Breast epithelium (tissue), 4 donors: ENCODE results near the gene CHD6. TPM values are rescaled to one million over a fixed set of nuclear protein-coding genes. Genes with fewer than 3 reads are reported as not detected.

ENCODE experiments used
- DNase-seq, 2 donors: peaks; one replicate each; pipeline ENCODE4 v3.0.0-alpha.2; 2019; ENCODE audit warnings: low spot score in 2 of 2
- H3K27ac ChIP-seq, 2 donors: fragments of 200-600 bp; sonication (generic) in 1 of 2; one replicate each; pipeline ENCODE4 v1.5.1; 2016 to 2019; ENCODE audit warnings: mild to moderate bottlenecking in 1 of 2
- H3K27me3 ChIP-seq, 2 donors: fragments of 200-600 bp; sonication (generic) in 1 of 2; one replicate each; pipeline versions ENCODE4 v1.5.1 to v1.6.0; 2017 to 2019; ENCODE audit warnings: control low read depth in 1 of 2, mild to moderate bottlenecking in 1 of 2
- H3K36me3 ChIP-seq: fragments of 200-600 bp; one replicate; pipeline ENCODE4 v1.5.1; 2019
- H3K4me1 ChIP-seq, 2 donors: fragments of 200-600 bp; sonication (generic); one replicate each; pipeline ENCODE4 v1.5.1; 2016 to 2019; ENCODE audit warnings: control low read depth in 1 of 2
- H3K4me3 ChIP-seq, 3 donors: fragments of 200-600 bp; sonication (generic); 1 replicate in 2 of 3; 2 replicates in 1 of 3; pipeline ENCODE4 v1.5.1; 2016 to 2019; ENCODE audit warnings: mild to moderate bottlenecking in 3 of 3, moderate library complexity in 2 of 3
- H3K9me3 ChIP-seq, 2 donors: fragments of 200-600 bp; sonication (generic) in 1 of 2; one replicate each; pipeline ENCODE4 v1.5.1; 2016 to 2019; ENCODE audit warnings: control low read depth in 1 of 2
- POLR2A ChIP-seq: fragments of 450-650 bp; IDR thresholded peaks from one replicate; pipeline ENCODE4 v1.6.1; 2016; ENCODE audit warnings: antibody characterized with exemption, mild to moderate bottlenecking, moderate library complexity
- POLR2AphosphoS5 ChIP-seq, 3 donors: sonication (generic); formaldehyde crosslinking; IDR thresholded peaks; one replicate each; pipeline ENCODE4 v1.6.1; 2017; ENCODE audit warnings: antibody characterized with exemption in 3 of 3
- intact Hi-C: fragments of 100-400 bp; cut with DNase I; formaldehyde crosslinking; loops from one replicate; pipeline ENCODE4 v1.15.1; 2023; ENCODE audit warnings: low total_unique reads
- total RNA-seq, 3 donors: library from RNA; depleted of rRNA; stranded (reverse); fragments of >200 nt; gene quantifications; one replicate each; pipeline ENCODE4 v1.1.0, GENCODE V29; 2016
- TF ChIP-seq, protein P1 (sequence below), 3 donors: fragments of 450-650 bp; IDR thresholded peaks; one replicate each; pipeline ENCODE4 v1.5.1; 2016 to 2017; ENCODE audit warnings: antibody characterized with exemption in 3 of 3, mild to moderate bottlenecking in 3 of 3, moderate library complexity in 3 of 3

The CHD6 gene
- total RNA-seq, 3 donors from 2014 or later, result 31.4 to 85.8 (median 81.0) TPM

DNA sequence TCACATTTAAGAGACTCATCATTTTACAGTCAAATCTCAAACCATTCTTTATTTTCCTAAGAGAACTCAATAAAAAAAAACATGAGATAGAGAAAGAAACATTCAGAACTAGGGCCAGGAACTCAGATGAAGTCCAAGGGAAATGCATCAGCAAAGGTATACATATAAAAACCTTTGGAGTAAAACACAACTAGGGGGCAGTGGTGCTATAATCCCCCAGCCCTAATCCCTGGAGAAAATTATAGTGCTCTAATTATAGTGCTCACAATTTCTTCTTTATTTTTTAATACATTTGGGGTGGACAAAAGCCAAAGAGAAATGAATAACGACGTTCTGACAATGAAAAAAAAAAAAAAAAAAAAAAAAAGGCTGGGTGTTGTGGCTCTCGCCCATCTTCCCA is 151.0 kb downstream of the CHD6 start:
- H3K27me3 ChIP-seq, result no peaks in the 10 kb centered on the region
- TF ChIP-seq POLR2AphosphoS5 (IDR thresholded peaks at IDR 0.05), result no peak
- TF ChIP-seq, protein P1, sequence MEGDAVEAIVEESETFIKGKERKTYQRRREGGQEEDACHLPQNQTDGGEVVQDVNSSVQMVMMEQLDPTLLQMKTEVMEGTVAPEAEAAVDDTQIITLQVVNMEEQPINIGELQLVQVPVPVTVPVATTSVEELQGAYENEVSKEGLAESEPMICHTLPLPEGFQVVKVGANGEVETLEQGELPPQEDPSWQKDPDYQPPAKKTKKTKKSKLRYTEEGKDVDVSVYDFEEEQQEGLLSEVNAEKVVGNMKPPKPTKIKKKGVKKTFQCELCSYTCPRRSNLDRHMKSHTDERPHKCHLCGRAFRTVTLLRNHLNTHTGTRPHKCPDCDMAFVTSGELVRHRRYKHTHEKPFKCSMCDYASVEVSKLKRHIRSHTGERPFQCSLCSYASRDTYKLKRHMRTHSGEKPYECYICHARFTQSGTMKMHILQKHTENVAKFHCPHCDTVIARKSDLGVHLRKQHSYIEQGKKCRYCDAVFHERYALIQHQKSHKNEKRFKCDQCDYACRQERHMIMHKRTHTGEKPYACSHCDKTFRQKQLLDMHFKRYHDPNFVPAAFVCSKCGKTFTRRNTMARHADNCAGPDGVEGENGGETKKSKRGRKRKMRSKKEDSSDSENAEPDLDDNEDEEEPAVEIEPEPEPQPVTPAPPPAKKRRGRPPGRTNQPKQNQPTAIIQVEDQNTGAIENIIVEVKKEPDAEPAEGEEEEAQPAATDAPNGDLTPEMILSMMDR (IDR thresholded peaks at IDR 0.05), result no peak
- no peak for TF ChIP-seq POLR2A
- DNase-seq, result no peak
- H3K36me3 ChIP-seq, result no peaks in the 10 kb centered on the region
- no peaks in the 10 kb centered on the region for H3K4me1 ChIP-seq
- intact Hi-C loops, result no loop called here
- no peak overlapping the region for H3K4me3 ChIP-seq
- H3K9me3 ChIP-seq, result peaks cover 6 to 7% of the 10 kb centered on the region in 2 donors
- H3K27ac ChIP-seq, result no peak overlapping the region

DNA sequence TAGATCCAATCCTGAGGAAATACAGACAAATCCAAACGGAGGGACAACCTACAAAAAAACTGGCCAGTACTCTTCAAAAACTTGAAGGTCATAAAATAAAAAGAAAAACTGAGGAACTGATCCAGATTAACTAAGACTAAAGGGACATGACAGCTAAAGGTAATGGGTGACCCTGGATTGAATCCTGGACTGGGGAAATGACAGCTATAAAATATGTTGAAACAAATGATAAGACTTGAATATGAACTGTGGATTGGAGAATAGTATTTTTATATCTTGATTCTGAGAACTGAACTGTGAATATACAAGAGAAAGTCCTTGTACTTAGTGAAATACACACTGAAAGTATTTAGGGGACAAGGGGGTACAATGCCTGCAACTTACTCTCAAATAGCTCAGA is 154.6 kb downstream of the CHD6 start:
- H3K4me1 ChIP-seq, result no peaks in the 10 kb centered on the region
- intact Hi-C loops, result no loop called here
- no peak for DNase-seq
- H3K36me3 ChIP-seq, result no peaks in the 10 kb centered on the region
- H3K4me3 ChIP-seq, result no peak overlapping the region
- H3K9me3 ChIP-seq, result peaks cover 6 to 7% of the 10 kb centered on the region in 2 donors
- H3K27me3 ChIP-seq, result no peaks in the 10 kb centered on the region
- H3K27ac ChIP-seq, result no peak overlapping the region
- TF ChIP-seq POLR2AphosphoS5 (IDR thresholded peaks at IDR 0.05) (no peak), POLR2A (no peak)
- TF ChIP-seq, protein P1 (IDR thresholded peaks at IDR 0.05), result no peak

DNA sequence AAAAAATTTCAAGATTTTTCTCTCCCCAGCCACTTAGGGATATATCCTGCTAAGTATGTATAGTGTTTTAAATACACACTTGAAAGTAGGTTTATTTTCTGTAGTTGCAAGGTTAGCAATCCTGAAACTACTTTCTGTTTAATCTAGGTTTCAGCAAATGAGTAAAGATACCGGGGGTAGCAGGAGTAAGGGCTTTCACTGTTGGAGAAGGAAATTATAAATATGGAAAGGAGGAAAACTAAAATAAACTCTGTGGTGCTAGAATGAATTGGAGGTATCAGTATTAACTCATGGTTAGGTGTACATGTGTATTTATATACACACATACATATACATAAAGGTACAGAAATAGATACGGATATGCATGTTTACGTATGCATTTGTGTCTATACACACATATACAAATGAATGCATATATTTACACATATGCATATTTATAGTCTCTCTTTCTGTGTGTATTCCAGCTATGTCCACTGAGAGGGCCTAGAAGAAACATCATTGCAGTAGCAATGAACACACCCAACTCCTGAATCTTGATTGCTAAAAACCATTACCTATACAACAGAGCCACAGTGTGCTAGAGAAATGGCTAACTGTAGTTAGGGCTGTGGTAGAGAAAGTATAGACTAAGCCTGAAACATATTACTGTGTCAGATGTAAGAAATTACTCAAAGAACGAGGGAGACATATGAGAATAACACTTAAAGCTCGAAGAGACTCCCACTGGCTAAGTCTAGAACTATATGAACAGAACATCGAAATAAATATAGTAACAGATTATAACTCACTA is 155.6 kb downstream of the CHD6 start:
- no peaks in the 10 kb centered on the region for H3K27me3 ChIP-seq
- no peaks in the 10 kb centered on the region for H3K36me3 ChIP-seq
- no peak overlapping the region for H3K4me3 ChIP-seq
- TF ChIP-seq, protein P1 (IDR thresholded peaks at IDR 0.05), result no peak
- no peak for TF ChIP-seq POLR2AphosphoS5 (IDR thresholded peaks at IDR 0.05)
- H3K4me1 ChIP-seq, result no peaks in the 10 kb centered on the region
- H3K27ac ChIP-seq, result no peak overlapping the region
- no peak for DNase-seq
- intact Hi-C loops, result no loop called here
- peaks cover 6 to 7% of the 10 kb centered on the region in 2 donors for H3K9me3 ChIP-seq

DNA sequence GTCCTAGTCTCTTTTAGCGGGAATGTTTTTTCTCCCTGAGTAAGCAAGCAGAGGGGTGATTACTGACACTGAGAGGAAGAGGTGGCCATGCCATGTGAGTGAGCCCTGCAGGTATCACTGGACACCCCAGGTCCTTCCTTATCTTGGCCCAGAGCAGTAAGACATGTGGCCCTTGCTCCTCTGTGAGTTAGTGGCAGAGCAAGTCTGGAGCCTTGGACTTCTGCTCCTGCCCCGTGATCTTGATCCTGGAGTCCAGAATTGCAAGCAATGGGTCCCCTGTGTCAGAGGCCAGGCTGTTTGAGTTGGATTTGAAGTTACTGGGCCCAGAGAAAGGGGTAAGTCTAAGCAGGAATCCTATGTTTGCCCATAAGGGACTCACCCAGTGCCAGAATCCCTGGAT is 159.4 kb downstream of the CHD6 start:
- no peaks in the 10 kb centered on the region for H3K4me1 ChIP-seq
- DNase-seq, result no peak
- H3K27me3 ChIP-seq, result no peaks in the 10 kb centered on the region
- H3K4me3 ChIP-seq, result no peak overlapping the region
- H3K36me3 ChIP-seq, result no peaks in the 10 kb centered on the region
- no peak overlapping the region for H3K27ac ChIP-seq
- TF ChIP-seq POLR2A (no peak), POLR2AphosphoS5 (IDR thresholded peaks at IDR 0.05) (no peak)
- TF ChIP-seq, protein P1 (IDR thresholded peaks at IDR 0.05), result no peak
- H3K9me3 ChIP-seq, result no peaks in the 10 kb centered on the region
- intact Hi-C loops, result no loop called here

DNA sequence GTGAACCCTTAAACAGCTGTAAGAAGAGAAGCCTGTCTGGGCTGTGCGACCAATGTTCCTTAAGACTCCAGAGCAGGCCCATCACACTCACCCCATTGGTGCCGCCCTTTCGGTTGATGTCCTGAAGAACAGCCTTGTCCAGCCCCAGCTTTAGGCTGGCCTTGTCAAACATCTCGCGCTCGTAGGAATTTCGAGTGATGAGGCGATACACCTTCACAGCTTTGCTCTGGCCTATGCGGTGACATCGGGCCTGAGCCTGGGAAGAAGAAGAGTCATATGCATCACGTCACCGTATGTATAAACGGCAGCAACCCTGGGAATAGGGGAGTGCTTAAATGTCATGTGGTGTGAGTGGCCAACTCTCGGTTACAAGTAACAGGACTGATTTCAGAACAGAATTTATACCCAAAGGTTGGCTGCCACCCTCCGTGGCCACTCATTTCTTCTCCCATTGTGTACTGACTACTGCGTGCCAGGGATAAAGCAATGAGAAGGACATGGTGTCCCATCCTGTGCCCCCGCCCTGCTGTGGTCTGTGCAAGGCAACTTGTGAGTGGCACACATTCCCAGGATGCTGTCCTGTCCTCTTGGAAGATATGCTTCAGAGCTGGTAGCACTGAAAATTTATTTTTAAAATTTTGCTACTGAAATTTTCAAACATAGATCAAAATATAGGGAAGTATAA is 160.9 kb downstream of the CHD6 start:
- H3K9me3 ChIP-seq, result no peaks in the 10 kb centered on the region
- no peaks in the 10 kb centered on the region for H3K36me3 ChIP-seq
- no peak for TF ChIP-seq POLR2AphosphoS5 (IDR thresholded peaks at IDR 0.05)
- TF ChIP-seq, protein P1 (IDR thresholded peaks at IDR 0.05), result no peak
- no peak for TF ChIP-seq POLR2A
- no peaks in the 10 kb centered on the region for H3K4me1 ChIP-seq
- H3K27me3 ChIP-seq, result no peaks in the 10 kb centered on the region
- H3K27ac ChIP-seq, result no peak overlapping the region
- no peak overlapping the region for H3K4me3 ChIP-seq
- intact Hi-C loops, result no loop called here
- no peak for DNase-seq
